Measurements from ENCODE around the gene PKDCC.
"Not testable (repeated sequence)": the region's sequence is repeated elsewhere in the genome, so short reads cannot be mapped to it uniquely, and the experiment has no call there.

PKDCC gene

DNA sequence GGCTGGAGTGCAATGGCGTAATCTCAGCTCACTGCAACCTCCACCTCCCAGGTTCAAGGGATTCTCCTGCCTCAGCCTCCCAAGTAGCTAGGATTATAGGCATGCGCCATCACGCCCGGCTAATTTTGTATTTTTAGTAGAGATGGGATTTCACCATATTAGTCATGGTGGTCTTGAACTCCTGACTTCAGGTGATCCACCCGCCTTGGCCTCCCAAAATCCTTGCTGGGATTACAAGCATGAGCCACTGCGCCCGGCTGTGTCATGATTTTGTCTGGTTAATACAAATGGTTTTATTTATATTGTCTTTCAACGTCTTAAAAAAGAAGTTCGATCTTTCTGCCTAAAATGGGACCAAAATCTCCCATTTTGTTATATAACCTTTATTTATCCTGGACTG is 19.2 kb downstream of the PKDCC start:
- DNase-seq = not testable (repeated sequence)

- DNase-seq = no peak
Measured at GRCh38 chr2:42067521-42067920, 19.7 kb downstream of the PKDCC start.

DNA sequence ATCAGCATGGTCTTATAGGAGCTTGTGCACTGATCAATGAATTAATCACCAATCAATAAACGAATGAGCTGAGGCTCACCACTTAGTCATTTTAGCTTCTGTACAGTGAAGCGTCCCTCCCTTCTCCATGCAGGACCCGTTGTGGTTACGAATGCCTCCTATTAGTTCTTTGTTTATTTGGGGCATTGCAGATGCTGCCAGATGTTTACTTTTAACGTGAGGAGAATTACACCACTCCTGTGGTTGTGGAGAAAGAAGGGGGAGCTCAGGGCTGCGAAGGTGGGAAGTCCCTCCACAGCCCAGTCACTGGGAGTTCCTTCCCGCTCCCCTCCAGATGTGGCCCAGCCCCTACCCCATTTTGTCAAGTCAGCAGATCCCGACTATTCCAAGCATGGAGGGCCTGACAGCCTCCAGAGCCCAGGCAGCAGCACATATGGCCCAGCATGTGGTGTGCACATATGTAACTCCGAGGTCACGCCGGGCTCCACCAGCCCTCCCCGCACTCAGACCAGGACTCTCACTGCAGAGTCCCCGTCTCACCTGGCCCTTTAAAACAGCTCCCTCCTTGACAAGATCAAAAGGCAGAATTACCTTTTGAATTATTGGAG is 20.9 kb downstream of the PKDCC start:
- no peak for DNase-seq

- DNase-seq = no peak
Measured at GRCh38 chr2:42069568-42069967, 21.7 kb downstream of the PKDCC start.

GRCh38 chr2:42071791-42072190 is 24.0 kb downstream of the PKDCC start:
- DNase-seq = no peak

DNA sequence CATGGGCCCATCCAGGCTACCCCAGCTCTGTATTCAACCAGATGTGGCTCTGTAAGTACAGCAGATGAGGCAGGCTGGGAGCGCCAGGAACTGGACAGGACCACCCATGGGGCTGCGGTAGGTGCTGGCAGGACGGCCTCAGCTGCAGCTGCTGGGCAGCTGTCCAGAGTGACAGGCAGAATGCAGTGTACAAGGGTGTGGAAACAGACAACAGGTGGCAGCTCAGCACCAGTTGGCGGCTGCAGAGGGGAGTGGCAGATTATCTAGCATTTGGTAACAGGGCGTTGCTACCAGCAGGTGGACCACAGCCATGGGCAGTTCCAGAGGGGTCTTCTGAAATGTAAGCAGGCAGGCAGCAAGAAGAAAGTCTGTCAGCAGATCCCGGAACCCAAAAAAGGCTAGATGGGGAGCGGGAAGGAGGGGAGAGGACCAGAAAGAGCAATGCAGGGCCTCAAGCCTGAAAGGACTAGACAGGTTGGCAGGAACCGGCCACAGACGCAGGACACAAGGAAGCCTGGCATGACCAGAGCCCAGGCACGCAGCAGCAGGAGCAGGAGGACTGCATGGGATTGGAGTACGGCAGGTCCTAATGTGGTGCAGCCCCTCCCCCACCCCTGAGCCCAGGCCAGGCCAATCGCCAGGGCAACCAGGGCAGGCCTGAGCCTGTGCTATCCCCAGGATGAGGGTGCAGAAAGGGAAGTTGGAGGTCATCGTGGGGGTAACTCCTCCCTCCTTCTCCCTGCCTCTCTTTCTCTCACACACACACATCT is 24.7 kb downstream of the PKDCC start:
- DNase-seq = no peak

DNA sequence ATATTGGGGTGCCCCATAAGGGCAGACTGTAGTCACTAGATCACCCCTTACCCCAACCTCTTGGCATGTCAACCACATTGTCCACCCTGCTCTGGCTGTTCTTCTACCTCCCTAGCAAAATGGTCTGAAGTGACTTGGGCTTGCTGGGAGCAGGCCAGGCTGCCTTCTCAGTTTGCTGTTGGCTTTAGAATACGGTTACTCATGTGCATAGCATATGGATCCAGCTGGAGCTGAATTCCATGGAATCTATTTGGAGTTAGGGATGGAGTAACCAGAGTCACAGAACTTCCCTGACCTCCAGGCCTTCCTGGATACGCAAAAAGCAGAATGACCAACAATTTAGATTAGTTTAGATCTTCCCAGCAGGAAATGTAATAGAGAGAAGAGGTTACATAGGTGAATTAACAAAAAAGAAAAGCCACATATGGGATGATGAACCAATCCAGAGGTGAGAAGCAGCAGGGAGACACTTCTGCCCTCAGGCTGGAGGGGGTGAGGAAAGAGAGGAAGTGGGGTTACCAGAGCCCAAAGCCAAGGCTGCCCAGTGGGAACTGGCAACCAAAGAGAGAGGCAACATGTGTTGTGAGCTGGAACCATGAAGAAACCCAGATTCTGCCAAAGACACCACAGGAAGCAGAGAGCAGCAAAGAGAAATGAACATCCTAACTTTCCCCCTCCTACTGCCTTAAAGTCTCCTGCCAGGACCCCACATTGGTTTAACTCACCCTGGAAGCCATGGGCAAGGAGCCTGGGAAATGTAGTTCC is 26.1 kb downstream of the PKDCC start:
- no peak for DNase-seq

DNA sequence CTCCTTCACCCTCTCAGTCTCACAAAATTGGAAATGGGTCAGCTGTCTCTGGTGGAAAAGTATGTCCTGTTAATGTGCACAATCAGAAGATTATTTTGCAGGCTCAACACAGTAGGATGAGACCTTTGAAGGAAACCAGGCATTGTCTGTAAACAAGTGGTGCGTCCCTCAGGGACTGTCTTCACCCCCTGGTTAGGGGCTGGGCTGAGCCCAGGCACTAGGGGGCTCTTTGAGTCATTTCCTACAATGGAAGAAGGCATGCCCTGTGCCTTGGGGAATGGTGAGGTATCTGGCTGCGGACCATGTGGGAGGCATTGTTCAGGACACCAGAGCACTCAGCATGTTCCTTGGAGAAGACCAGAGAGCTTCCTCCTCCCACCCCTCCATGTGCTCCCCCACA is 26.8 kb downstream of the PKDCC start:
- DNase-seq = no peak

GRCh38 chr2:42076357-42077225 is 28.8 kb downstream of the PKDCC start:
- no peak for DNase-seq

GRCh38 chr2:42077343-42077742 is 29.5 kb downstream of the PKDCC start:
- DNase-seq = no peak

- DNase-seq = no peak
Measured at GRCh38 chr2:42079737-42080287, 32.0 kb downstream of the PKDCC start.

DNA sequence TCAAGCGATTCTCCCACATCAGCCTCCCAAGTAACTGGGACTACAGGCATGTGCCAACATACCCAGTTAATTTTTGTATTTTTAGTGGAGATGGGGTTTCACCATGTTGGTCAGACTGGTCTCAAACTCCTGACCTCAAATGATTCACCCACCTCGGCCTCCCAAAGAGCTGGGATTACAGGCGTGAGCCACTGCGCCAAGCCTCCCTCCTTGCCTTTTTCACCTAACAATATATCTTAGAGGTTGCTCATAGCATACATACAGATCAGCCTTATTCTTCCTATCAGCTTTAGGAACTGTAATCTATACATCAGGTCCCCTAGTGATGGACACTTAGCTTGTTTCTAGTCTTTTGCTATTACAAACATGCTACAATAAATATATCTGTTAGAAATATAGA is 33.3 kb downstream of the PKDCC start:
- DNase-seq = not testable (repeated sequence)

- DNase-seq = no peak
Measured at GRCh38 chr2:42082016-42082415, 34.2 kb downstream of the PKDCC start.

GRCh38 chr2:42084231-42084671 is 36.4 kb downstream of the PKDCC start:
- DNase-seq = no peak

DNA sequence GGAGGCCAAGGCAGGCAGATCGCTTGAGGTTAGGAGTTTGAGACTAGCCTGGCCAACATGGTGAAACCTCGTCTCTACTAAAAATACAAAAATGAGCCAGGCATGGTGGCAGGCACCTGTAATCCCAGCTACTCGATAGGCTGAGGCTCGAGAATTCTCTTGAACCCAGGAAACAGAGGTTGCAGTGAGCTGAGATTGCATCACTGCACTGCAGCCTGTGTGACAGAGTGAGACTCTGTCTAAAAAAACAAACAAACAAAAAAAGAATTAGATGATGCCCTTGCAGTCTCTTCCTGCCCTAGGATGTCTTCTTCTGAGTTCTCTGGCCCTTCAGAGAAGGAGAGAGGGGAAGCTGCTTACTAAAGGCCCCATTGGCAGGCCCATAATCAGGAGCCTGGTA is 37.2 kb downstream of the PKDCC start:
- not testable (repeated sequence) for DNase-seq

GRCh38 chr2:42085706-42086487 is 38.1 kb downstream of the PKDCC start:
- DNase-seq = no peak

DNA sequence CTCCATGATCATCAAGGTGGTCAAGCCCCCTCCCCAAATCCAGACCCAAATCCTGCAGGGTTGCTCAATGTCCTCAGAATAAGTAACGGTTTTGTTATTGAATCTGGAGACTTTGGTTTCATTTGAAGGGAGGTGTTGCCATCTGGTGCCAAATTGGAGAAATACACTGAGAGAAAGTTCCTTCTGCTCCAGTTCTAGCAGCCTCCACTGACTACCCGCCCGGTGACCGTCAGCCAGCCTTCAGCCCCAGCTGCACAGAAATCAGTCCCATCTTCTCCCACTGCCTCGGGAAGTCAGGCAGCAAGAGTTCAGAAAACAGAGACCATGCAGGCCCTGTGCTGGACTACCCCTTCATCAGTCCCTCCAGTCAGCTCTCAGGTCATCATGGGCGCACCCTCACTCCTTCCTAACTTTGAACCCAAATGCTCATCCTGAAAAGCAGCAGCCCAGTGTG is 38.7 kb downstream of the PKDCC start:
- peak; percentile 59 for DNase-seq

- no peak for DNase-seq
Measured at GRCh38 chr2:42087137-42087856, 39.5 kb downstream of the PKDCC start.

GRCh38 chr2:42087857-42088195 is 40.0 kb downstream of the PKDCC start:
- no peak for DNase-seq

DNA sequence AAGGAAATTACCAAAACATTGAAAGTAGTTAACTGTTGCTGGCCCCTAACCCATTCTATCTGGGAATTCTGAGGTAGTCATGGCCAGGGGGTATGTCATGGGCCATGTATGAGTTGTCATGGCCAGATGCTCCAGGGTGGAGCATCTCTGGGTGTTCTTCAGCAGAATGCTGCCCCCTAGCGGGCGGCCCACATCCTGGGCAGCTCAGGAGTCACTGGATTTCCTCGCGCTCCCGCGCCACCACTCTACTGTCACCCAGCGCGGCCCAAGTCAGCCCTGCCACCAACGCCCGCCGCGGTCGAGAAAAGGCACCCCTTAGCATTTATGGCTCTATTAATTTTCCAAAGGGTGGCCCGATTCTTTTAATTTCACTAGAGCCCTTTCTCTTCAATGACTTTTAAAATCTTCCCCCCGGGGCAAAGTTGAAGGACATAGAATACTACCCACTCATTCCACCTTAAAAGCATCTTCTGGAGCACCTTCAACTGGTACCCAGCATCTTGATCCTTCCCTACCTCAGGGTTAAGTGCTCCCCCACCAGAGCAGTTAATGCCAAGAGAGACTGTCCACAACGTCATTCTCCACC is 41.6 kb downstream of the PKDCC start:
- DNase-seq = peak; percentile 68

- no peak for DNase-seq
Measured at GRCh38 chr2:42090216-42090615, 42.4 kb downstream of the PKDCC start.
